ENCODE measurements around the gene PDGFC. TPM values are rescaled to one million over a fixed set of nuclear protein-coding genes. Genes with fewer than 3 reads are reported as not detected.

PDGFC gene
- total RNA-seq, 1 experiment from 2014 or later, result 5.3 TPM

DNA sequence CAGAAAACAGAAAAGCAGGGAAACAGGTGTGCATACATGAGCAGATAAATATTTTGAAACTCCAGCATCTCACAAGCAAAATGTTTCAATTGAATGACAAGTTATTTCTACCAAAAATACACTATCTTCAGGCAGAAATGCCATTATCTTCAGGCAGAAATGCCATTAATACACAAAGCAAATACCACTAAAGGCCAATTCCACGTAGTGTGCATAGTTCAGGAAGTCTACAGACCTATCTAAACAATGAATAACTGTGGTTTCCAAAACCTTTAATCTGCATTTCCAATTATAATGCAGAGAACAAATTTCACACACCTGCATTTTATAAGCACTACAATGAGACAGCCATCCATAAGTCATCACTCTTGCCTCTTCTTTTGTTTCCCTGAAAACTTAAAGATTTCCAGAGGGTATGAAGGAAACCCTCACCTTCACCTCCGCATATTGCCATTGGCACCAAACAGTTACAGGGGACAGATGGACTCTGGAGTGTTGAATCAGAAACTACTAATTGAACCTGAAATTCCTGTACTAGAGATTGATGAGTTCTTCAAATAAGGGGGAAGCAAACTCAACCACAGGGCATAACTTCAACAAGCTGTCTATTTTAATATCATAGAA, 179.0 kb downstream of the PDGFC start (continued):
- TF ChIP-seq, protein P1, sequence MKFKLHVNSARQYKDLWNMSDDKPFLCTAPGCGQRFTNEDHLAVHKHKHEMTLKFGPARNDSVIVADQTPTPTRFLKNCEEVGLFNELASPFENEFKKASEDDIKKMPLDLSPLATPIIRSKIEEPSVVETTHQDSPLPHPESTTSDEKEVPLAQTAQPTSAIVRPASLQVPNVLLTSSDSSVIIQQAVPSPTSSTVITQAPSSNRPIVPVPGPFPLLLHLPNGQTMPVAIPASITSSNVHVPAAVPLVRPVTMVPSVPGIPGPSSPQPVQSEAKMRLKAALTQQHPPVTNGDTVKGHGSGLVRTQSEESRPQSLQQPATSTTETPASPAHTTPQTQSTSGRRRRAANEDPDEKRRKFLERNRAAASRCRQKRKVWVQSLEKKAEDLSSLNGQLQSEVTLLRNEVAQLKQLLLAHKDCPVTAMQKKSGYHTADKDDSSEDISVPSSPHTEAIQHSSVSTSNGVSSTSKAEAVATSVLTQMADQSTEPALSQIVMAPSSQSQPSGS (CRISPR knock-in tag; IDR thresholded peaks at IDR 0.05; ENCODE audit: borderline replicate concordance, low read depth), result no peak
- TF ChIP-seq, protein P2, sequence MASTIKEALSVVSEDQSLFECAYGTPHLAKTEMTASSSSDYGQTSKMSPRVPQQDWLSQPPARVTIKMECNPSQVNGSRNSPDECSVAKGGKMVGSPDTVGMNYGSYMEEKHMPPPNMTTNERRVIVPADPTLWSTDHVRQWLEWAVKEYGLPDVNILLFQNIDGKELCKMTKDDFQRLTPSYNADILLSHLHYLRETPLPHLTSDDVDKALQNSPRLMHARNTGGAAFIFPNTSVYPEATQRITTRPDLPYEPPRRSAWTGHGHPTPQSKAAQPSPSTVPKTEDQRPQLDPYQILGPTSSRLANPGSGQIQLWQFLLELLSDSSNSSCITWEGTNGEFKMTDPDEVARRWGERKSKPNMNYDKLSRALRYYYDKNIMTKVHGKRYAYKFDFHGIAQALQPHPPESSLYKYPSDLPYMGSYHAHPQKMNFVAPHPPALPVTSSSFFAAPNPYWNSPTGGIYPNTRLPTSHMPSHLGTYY (CRISPR knock-in tag; IDR thresholded peaks at IDR 0.05), result no peak
- TF ChIP-seq NFATC4 (CRISPR knock-in tag; IDR thresholded peaks at IDR 0.05) (no peak), GABPB1 (CRISPR knock-in tag; IDR thresholded peaks at IDR 0.05) (no peak), NFYB (CRISPR knock-in tag; conservative IDR thresholded peaks at IDR 0.05; ENCODE audit: low read depth) (no peak), NFE2L1 (CRISPR knock-in tag; IDR thresholded peaks at IDR 0.05) (no peak), ZNF671 (CRISPR knock-in tag; IDR thresholded peaks at IDR 0.05) (no peak), ZNF121 (CRISPR knock-in tag; IDR thresholded peaks at IDR 0.05) (no peak), NR1H2 (CRISPR knock-in tag; IDR thresholded peaks at IDR 0.05) (no peak)
- TF ChIP-seq, protein P3, sequence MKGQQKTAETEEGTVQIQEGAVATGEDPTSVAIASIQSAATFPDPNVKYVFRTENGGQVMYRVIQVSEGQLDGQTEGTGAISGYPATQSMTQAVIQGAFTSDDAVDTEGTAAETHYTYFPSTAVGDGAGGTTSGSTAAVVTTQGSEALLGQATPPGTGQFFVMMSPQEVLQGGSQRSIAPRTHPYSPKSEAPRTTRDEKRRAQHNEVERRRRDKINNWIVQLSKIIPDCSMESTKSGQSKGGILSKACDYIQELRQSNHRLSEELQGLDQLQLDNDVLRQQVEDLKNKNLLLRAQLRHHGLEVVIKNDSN (CRISPR knock-in tag; IDR thresholded peaks at IDR 0.05), result no peak

DNA sequence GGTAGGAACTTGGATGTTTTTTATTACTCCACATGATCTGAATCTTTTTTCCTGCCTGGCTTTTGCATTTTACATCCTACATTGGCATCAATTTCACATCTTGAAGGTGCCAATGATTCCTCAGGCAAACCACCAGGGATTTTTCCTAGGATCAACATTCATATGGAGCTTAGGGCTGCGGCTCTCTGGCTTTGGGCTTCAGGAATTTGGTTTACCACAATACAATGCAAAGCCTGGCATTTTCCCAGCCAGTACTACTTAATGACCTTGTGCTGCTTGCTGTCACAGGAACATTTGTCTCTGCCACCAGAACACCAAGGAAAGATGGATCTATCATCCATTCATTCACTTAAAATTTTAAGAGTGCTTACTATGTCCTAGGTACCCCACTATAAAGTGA, 180.7 kb downstream of the PDGFC start:
- peaks cover 15% of the 10 kb centered on the region for H3K4me1 Mint-ChIP-seq
- no peak overlapping the region for H3K4me3 Mint-ChIP-seq

More for the DNA sequence above, 180.7 kb downstream of the PDGFC start:
- Mint-ChIP-seq H3K9me3 (no peaks in the 10 kb centered on the region), H3K36me3 (no peaks in the 10 kb centered on the region), H3K27ac (no peak overlapping the region), H3K27me3 (ENCODE audit: low read depth) (no peaks in the 10 kb centered on the region)
- ChIA-PET POLR2A (no interaction called here), CTCF (no interaction called here)
- TF ChIP-seq NR3C1 (CRISPR knock-in tag; conservative IDR thresholded peaks at IDR 0.05; ENCODE audit: low read depth) (no peak), NFYB (CRISPR knock-in tag; conservative IDR thresholded peaks at IDR 0.05; ENCODE audit: low read depth) (no peak), NFE2L1 (CRISPR knock-in tag; IDR thresholded peaks at IDR 0.05) (no peak), GTF2I (CRISPR knock-in tag; conservative IDR thresholded peaks at IDR 0.05) (no peak), ATF1 (CRISPR knock-in tag; IDR thresholded peaks at IDR 0.05) (no peak), ZBTB21 (CRISPR knock-in tag; IDR thresholded peaks at IDR 0.05; ENCODE audit: borderline replicate concordance) (no peak), ZNF671 (CRISPR knock-in tag; IDR thresholded peaks at IDR 0.05) (no peak), ZNF138 (CRISPR knock-in tag; conservative IDR thresholded peaks at IDR 0.05) (no peak), JUN (CRISPR knock-in tag; IDR thresholded peaks at IDR 0.05) (no peak), CREB1 (CRISPR knock-in tag; IDR thresholded peaks at IDR 0.05) (no peak), SMAD3 (CRISPR knock-in tag; IDR thresholded peaks at IDR 0.05; ENCODE audit: borderline replicate concordance) (no peak), ZNF416 (CRISPR knock-in tag; IDR thresholded peaks at IDR 0.05) (no peak), ESRRA (CRISPR knock-in tag; IDR thresholded peaks at IDR 0.05; ENCODE audit: borderline replicate concordance) (no peak)
- TF ChIP-seq, protein P4, sequence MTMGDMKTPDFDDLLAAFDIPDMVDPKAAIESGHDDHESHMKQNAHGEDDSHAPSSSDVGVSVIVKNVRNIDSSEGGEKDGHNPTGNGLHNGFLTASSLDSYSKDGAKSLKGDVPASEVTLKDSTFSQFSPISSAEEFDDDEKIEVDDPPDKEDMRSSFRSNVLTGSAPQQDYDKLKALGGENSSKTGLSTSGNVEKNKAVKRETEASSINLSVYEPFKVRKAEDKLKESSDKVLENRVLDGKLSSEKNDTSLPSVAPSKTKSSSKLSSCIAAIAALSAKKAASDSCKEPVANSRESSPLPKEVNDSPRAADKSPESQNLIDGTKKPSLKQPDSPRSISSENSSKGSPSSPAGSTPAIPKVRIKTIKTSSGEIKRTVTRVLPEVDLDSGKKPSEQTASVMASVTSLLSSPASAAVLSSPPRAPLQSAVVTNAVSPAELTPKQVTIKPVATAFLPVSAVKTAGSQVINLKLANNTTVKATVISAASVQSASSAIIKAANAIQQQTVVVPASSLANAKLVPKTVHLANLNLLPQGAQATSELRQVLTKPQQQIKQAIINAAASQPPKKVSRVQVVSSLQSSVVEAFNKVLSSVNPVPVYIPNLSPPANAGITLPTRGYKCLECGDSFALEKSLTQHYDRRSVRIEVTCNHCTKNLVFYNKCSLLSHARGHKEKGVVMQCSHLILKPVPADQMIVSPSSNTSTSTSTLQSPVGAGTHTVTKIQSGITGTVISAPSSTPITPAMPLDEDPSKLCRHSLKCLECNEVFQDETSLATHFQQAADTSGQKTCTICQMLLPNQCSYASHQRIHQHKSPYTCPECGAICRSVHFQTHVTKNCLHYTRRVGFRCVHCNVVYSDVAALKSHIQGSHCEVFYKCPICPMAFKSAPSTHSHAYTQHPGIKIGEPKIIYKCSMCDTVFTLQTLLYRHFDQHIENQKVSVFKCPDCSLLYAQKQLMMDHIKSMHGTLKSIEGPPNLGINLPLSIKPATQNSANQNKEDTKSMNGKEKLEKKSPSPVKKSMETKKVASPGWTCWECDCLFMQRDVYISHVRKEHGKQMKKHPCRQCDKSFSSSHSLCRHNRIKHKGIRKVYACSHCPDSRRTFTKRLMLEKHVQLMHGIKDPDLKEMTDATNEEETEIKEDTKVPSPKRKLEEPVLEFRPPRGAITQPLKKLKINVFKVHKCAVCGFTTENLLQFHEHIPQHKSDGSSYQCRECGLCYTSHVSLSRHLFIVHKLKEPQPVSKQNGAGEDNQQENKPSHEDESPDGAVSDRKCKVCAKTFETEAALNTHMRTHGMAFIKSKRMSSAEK (CRISPR knock-in tag; IDR thresholded peaks at IDR 0.05; ENCODE audit: borderline replicate concordance), result no peak
- TF ChIP-seq, protein P5, sequence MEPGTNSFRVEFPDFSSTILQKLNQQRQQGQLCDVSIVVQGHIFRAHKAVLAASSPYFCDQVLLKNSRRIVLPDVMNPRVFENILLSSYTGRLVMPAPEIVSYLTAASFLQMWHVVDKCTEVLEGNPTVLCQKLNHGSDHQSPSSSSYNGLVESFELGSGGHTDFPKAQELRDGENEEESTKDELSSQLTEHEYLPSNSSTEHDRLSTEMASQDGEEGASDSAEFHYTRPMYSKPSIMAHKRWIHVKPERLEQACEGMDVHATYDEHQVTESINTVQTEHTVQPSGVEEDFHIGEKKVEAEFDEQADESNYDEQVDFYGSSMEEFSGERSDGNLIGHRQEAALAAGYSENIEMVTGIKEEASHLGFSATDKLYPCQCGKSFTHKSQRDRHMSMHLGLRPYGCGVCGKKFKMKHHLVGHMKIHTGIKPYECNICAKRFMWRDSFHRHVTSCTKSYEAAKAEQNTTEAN (CRISPR knock-in tag; IDR thresholded peaks at IDR 0.05), result no peak
- TF ChIP-seq, protein P6, sequence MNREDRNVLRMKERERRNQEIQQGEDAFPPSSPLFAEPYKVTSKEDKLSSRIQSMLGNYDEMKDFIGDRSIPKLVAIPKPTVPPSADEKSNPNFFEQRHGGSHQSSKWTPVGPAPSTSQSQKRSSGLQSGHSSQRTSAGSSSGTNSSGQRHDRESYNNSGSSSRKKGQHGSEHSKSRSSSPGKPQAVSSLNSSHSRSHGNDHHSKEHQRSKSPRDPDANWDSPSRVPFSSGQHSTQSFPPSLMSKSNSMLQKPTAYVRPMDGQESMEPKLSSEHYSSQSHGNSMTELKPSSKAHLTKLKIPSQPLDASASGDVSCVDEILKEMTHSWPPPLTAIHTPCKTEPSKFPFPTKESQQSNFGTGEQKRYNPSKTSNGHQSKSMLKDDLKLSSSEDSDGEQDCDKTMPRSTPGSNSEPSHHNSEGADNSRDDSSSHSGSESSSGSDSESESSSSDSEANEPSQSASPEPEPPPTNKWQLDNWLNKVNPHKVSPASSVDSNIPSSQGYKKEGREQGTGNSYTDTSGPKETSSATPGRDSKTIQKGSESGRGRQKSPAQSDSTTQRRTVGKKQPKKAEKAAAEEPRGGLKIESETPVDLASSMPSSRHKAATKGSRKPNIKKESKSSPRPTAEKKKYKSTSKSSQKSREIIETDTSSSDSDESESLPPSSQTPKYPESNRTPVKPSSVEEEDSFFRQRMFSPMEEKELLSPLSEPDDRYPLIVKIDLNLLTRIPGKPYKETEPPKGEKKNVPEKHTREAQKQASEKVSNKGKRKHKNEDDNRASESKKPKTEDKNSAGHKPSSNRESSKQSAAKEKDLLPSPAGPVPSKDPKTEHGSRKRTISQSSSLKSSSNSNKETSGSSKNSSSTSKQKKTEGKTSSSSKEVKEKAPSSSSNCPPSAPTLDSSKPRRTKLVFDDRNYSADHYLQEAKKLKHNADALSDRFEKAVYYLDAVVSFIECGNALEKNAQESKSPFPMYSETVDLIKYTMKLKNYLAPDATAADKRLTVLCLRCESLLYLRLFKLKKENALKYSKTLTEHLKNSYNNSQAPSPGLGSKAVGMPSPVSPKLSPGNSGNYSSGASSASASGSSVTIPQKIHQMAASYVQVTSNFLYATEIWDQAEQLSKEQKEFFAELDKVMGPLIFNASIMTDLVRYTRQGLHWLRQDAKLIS (CRISPR knock-in tag; IDR thresholded peaks at IDR 0.05; ENCODE audit: borderline replicate concordance), result no peak
- ATAC-seq (peak; percentile 84), DNase-seq (ENCODE audit: low spot score) (no peak)

All from WTC11 (cell line).